ENCODE results near the gene DCXR.

DNA sequence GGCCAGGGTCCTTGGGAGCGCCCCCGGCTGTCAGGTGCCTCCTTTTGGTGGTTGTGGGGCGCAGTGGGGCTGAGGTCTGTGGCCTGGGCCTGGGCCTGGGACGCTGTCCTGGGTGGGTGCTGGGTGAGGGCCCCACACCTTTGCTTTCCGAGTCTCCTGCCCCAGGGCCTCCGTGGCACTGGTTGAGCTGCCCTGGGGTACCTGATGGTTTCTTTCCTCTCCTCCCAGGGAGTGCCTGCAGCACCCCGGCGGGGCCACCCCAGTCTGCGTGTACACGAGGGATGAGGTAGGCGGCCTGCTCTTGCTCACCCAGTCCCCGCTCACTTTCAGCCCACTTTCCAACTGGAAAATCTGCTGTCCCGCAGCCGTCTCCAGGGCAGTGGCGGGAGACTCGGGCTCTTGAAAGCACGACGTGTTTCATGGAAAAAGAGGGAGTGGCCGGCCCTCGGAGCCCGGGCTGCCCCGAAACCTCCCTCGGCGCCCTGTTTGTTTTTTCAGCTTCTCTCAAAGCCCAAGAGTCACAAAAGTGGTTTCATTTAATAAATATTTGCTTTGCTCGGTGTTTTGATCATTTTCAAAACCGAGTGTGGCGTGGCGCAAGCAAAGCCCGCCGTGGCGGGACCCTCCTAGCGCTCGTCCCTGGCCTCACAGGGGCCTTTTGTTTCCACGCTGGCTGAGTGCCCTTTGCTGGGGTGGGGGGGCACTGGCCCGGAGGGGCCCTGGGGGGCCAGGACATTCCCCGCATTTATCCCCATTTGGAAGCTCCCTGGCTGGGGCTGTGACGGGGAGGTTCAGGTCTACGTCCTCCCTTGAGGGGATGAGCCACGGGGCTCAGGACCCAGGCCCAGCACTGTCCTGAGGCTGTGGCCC, 42.7 kb downstream of the DCXR start:
- TF ChIP-seq POLR2A (IDR thresholded peaks at IDR 0.05) (no peak), POLR2AphosphoS5 (IDR thresholded peaks at IDR 0.05) (no peak)
- TF ChIP-seq, protein P1, sequence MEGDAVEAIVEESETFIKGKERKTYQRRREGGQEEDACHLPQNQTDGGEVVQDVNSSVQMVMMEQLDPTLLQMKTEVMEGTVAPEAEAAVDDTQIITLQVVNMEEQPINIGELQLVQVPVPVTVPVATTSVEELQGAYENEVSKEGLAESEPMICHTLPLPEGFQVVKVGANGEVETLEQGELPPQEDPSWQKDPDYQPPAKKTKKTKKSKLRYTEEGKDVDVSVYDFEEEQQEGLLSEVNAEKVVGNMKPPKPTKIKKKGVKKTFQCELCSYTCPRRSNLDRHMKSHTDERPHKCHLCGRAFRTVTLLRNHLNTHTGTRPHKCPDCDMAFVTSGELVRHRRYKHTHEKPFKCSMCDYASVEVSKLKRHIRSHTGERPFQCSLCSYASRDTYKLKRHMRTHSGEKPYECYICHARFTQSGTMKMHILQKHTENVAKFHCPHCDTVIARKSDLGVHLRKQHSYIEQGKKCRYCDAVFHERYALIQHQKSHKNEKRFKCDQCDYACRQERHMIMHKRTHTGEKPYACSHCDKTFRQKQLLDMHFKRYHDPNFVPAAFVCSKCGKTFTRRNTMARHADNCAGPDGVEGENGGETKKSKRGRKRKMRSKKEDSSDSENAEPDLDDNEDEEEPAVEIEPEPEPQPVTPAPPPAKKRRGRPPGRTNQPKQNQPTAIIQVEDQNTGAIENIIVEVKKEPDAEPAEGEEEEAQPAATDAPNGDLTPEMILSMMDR (IDR thresholded peaks at IDR 0.05): no peak
